Measurements from ENCODE around the gene GALNT15. TPM values are rescaled to one million over a fixed set of nuclear protein-coding genes. Genes with fewer than 3 reads are reported as not detected.

Gene GALNT15
- total RNA-seq, 2 donors from 2014 or later: 0.30 TPM; not detected in 1

- Mint-ChIP-seq H3K4me3 (no peak overlapping the region), H3K36me3 (ENCODE audit: insufficient read depth in 2 of 2) (peaks cover 5 to 23% of the 10 kb centered on the region in 2 donors), H3K4me1 (ENCODE audit: low read depth) (peaks cover 32% of the 10 kb centered on the region), H3K9me3 (no peaks in the 10 kb centered on the region), H3K27me3 (ENCODE audit: low read depth) (no peaks in the 10 kb centered on the region), H3K27ac (no peak overlapping the region)
- ATAC-seq (replicated peaks in 1 of 2) (no peak), DNase-seq (no peak)
Measured at GRCh38 chr3:16280671-16281070, 106.2 kb downstream of the GALNT15 start.

Other genes with a start within 250 kb of the GALNT15 start
- gene DPH3, start 90.3 kb downstream of the GALNT15 start, total RNA-seq: 10 to 100 TPM; 23.4 to 26.1 TPM
- gene OXNAD1, start 90.5 kb downstream of the GALNT15 start, total RNA-seq: 10 to 100 TPM; 34.3 to 52.0 TPM